Measurements from ENCODE around the gene CPOX.

DNA sequence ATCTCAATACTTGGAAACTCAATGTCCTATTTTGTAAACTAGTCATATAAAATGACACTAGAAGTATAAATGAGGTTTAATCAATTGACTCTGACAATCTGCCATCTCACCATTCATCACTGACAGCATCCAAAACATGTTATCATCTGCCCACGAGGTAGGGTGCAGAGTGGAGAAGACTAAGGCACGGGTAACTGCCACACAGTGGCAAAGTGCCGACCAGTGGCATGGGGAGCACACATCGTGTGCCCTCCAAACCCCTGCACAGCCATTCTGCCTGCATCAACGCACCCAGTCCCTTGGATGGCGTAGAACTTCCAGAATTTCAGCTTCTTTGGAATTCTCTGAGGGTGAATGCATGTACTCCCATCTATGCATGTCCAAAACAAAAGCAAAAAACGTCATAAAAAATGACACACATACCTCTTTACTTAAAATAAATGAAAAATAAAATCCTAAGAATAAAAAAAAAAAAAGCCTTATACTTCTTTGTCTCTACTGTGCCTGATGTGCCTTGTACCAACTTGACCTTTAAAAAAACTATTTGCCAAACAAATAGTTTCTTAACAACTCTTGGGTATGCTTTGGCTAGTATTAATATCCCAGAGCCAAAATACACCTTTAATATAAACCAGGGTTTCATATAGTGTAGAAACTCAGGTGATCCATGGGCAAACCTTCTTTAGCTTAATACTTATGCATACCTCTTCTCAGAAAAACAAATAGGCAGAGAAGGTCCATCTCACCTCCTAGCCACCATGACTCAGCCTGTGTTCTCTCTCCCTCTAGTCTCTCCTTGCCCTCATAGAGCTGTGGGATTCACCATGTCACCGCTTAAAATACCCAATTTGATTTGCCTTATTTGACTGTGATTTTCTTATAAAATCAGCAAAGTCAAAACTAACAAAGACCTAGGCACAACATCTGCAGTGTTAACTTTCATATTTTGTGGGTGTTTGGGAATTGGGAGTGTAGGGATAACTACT, 12.7 kb downstream of the CPOX start:
- TF ChIP-seq, protein P1, sequence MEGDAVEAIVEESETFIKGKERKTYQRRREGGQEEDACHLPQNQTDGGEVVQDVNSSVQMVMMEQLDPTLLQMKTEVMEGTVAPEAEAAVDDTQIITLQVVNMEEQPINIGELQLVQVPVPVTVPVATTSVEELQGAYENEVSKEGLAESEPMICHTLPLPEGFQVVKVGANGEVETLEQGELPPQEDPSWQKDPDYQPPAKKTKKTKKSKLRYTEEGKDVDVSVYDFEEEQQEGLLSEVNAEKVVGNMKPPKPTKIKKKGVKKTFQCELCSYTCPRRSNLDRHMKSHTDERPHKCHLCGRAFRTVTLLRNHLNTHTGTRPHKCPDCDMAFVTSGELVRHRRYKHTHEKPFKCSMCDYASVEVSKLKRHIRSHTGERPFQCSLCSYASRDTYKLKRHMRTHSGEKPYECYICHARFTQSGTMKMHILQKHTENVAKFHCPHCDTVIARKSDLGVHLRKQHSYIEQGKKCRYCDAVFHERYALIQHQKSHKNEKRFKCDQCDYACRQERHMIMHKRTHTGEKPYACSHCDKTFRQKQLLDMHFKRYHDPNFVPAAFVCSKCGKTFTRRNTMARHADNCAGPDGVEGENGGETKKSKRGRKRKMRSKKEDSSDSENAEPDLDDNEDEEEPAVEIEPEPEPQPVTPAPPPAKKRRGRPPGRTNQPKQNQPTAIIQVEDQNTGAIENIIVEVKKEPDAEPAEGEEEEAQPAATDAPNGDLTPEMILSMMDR (IDR thresholded peaks at IDR 0.05; ENCODE audit: low read depth, low read length) = no peak
- no peak for TF ChIP-seq POLR2A (IDR thresholded peaks at IDR 0.05; ENCODE audit: extremely low read depth, insufficient read length)
- no peak for TF ChIP-seq MYC (IDR thresholded peaks at IDR 0.05; ENCODE audit: low read depth, low read length)
- TF ChIP-seq, protein P2, sequence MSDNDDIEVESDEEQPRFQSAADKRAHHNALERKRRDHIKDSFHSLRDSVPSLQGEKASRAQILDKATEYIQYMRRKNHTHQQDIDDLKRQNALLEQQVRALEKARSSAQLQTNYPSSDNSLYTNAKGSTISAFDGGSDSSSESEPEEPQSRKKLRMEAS (IDR thresholded peaks at IDR 0.05; ENCODE audit: low read depth, low read length) = no peak
